Upper lobe of right lung (tissue), 1 donor: ENCODE results near the gene FBXO2. TPM values are rescaled to one million over a fixed set of nuclear protein-coding genes. Genes with fewer than 3 reads are reported as not detected.
A peak's percentile ranks its signal among the peaks of the same experiment; 100 is the strongest.
"Not testable (repeated sequence)": the region's sequence is repeated elsewhere in the genome, so short reads cannot be mapped to it uniquely, and the experiment has no call there.

Experiments used
- ATAC-seq: fragments of 200-7000 bp; cut with Tn5 transposase; one replicate; pipeline ENCODE4 v1.9.1; 2020; ENCODE audit warnings: mild to moderate bottlenecking, moderate library complexity
- DNase-seq: peaks from one replicate; pipeline ENCODE4 v3.0.0-alpha.2; 2020
- H3K27ac ChIP-seq: fragments of 200-600 bp; one replicate; pipeline ENCODE4 v1.8.0; 2022
- H3K27me3 ChIP-seq: fragments of 200-600 bp; one replicate; pipeline ENCODE4 v1.8.0; 2022; ENCODE audit warnings: mild to moderate bottlenecking
- H3K36me3 ChIP-seq: fragments of 200-600 bp; one replicate; pipeline ENCODE4 v1.8.0; 2022
- H3K4me1 ChIP-seq: fragments of 200-600 bp; one replicate; pipeline ENCODE4 v1.8.0; 2022
- H3K4me3 ChIP-seq: fragments of 200-600 bp; one replicate; pipeline ENCODE4 v1.8.0; 2022; ENCODE audit warnings: mild to moderate bottlenecking
- H3K9me3 ChIP-seq: fragments of 200-600 bp; one replicate; pipeline ENCODE4 v1.8.0; 2022
- intact Hi-C: fragments of 100-400 bp; cut with DNase I; formaldehyde crosslinking; loops from one replicate; pipeline ENCODE4 v1.11.0; 2022
- total RNA-seq: library from RNA; stranded (reverse); fragmentation: NEBNext Ultra II Directional; extraction: Animal tissue kit (Norgen Biotek cat#: 25700); gene quantifications from one replicate; pipeline ENCODE4 v1.2.1, GENCODE V29; 2021
- TF ChIP-seq, protein P1 (sequence below): fragments of 200-600 bp; IDR thresholded peaks from one replicate; pipeline ENCODE4 v1.8.0; 2022; ENCODE audit warnings: antibody characterized with exemption
- donor health status: DM: no; HTN: yes; CAD: no; lungs with severe emphysema.

The FBXO2 gene
- total RNA-seq, 1 donor from 2014 or later: 11.2 TPM

DNA sequence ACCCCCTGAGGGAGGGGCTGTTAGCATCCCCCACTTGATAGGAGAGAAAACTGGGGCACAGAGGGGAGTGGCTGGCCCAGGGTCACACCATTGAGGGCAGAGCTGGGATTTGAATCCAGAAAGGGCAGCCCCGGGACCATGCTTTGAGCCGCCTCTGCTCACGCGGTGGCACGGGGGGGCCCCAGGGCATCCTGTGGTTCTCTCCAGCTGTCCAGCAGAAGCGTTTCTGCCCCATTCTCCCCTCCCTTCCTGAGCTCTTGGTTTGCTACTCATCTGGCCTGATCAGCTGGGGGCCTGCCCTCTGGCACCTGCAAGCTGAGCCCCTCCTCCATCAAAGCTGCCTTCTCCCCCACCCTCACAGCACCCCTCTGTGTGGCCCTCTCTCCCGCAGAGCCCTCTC lies 37.5 kb downstream of the FBXO2 start:
- DNase-seq: no peak
- intact Hi-C loops: no loop called here
- ATAC-seq: no peak
- H3K4me1 ChIP-seq: no peaks in the 10 kb centered on the region
- H3K4me3 ChIP-seq: no peak overlapping the region
- peaks cover 12% of the 10 kb centered on the region for H3K27me3 ChIP-seq
- H3K27ac ChIP-seq: no peak overlapping the region
- no peaks in the 10 kb centered on the region for H3K9me3 ChIP-seq
- no peaks in the 10 kb centered on the region for H3K36me3 ChIP-seq
- TF ChIP-seq, protein P1, sequence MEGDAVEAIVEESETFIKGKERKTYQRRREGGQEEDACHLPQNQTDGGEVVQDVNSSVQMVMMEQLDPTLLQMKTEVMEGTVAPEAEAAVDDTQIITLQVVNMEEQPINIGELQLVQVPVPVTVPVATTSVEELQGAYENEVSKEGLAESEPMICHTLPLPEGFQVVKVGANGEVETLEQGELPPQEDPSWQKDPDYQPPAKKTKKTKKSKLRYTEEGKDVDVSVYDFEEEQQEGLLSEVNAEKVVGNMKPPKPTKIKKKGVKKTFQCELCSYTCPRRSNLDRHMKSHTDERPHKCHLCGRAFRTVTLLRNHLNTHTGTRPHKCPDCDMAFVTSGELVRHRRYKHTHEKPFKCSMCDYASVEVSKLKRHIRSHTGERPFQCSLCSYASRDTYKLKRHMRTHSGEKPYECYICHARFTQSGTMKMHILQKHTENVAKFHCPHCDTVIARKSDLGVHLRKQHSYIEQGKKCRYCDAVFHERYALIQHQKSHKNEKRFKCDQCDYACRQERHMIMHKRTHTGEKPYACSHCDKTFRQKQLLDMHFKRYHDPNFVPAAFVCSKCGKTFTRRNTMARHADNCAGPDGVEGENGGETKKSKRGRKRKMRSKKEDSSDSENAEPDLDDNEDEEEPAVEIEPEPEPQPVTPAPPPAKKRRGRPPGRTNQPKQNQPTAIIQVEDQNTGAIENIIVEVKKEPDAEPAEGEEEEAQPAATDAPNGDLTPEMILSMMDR: no peak

DNA sequence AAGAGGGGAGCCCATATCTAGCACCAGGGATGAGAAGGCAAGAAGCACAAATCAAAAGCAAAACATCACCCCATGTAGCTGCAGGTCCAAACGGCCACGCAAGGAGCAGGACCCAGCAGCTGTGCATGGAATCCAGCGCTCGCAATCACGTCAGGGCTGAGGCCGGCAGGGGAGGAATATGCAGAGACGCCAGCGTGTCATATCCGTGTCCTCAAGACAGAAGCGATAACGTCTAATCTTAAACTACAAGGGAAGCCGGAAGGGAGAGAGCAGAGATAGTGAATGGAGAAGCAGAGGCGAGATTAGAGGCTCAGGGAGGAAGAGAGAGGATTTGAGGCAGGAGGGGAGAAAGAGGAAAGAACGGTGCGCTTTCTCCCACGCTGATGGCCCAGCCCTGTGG lies 39.1 kb downstream of the FBXO2 start:
- no peaks in the 10 kb centered on the region for H3K36me3 ChIP-seq
- no peak overlapping the region for H3K27ac ChIP-seq
- TF ChIP-seq, protein P1: no peak
- ATAC-seq: no peak
- no peaks in the 10 kb centered on the region for H3K9me3 ChIP-seq
- H3K4me1 ChIP-seq: no peaks in the 10 kb centered on the region
- H3K4me3 ChIP-seq: no peak overlapping the region
- peaks cover 7% of the 10 kb centered on the region for H3K27me3 ChIP-seq
- DNase-seq: no peak
- intact Hi-C loops: no loop called here

DNA sequence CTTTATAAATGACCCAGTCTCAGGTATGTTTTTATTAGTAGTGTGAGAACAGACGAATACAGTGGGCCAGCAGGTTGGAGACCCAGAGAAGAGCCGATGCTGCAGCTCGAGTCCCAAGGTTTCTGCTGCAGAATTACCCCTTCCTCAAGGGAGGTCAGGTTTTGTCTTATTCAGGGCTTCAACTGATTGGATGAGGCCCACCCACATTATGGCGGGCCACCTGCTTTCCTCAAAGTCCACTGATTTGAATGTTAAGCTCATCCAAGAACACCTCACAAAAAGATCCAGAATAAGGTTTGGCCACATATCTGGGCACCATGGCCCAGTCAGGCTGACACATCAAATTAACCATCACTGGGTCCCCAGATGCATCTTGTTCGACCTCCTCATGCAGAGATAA lies 40.9 kb downstream of the FBXO2 start:
- Histone ChIP-seq H3K36me3 (no peaks in the 10 kb centered on the region), H3K27me3 (peaks cover 7% of the 10 kb centered on the region), H3K27ac (no peak overlapping the region), H3K4me1 (no peaks in the 10 kb centered on the region), H3K4me3 (no peak overlapping the region), H3K9me3 (no peaks in the 10 kb centered on the region)
- ATAC-seq: no peak
- intact Hi-C loops: no loop called here
- DNase-seq: no peak
- TF ChIP-seq, protein P1: no peak

DNA sequence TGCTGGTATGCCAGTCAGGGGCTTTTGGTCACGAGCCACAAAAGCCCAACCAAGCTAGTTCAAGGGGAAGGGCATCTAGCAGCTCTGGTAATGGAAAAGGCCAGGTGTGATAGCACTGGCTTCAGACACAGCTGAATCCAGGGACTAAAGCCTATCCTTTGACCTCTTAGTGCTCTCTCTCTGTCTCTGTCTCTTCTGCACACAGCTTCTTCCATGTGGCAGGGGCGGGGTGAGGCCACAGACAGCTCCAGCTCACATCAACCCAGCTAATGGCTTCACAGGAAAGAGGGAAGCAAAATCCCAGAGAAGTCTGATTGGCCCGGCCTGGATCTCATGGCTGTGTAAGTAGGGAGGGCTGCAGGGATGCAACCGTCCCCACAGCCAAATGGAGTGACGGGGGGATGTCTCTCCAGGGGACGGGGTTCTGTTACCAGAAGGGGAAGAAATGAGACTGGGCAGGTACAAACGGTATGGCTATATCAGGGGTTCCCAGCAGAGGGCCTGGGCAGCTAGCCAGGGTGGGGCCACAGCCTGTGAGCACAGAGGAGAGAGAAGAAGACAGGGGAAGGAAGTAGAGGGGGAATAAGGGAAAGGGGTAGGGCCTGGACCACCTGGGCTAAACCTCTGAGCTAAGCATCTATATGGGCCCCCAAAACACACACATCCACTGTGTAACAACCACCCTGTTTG lies 42.4 kb downstream of the FBXO2 start:
- no peaks in the 10 kb centered on the region for H3K27me3 ChIP-seq
- no peak overlapping the region for H3K4me3 ChIP-seq
- H3K27ac ChIP-seq: no peak overlapping the region
- no peaks in the 10 kb centered on the region for H3K9me3 ChIP-seq
- DNase-seq (no peak), ATAC-seq (no peak)
- no peaks in the 10 kb centered on the region for H3K36me3 ChIP-seq
- TF ChIP-seq, protein P1: no peak
- no peaks in the 10 kb centered on the region for H3K4me1 ChIP-seq
- intact Hi-C loops: no loop called here

DNA sequence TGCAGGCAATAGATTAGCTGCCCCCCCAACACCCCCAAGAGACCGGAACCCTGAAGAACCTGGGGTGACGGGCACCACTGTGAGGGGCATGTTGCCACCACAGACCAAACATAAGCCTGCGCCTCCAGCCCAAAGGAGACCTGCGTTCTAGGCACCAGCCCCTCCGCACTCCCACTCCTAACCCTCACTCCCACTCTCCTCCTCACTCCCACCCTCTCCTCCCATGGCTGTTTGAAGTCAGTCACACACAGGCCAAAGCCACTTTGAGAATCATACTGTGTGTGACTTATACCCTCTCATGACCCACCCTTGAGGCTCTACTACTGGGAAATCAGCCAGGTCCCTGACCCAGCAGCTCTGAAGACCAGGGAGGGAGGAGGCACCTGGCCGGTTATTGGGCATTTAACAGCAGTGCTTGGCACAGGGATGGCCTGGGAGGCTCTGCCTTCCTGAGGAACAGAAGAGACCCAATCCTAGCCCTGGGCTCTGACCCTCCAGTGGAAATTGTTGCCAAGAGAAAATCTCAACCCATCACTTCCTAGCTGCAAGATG lies 43.5 kb downstream of the FBXO2 start:
- Histone ChIP-seq H3K27me3 (no peaks in the 10 kb centered on the region), H3K27ac (no peak overlapping the region), H3K36me3 (no peaks in the 10 kb centered on the region), H3K4me1 (no peaks in the 10 kb centered on the region), H3K4me3 (no peak overlapping the region), H3K9me3 (no peaks in the 10 kb centered on the region)
- TF ChIP-seq, protein P1: no peak
- ATAC-seq: peak; percentile 23
- intact Hi-C loops: no loop called here
- DNase-seq: no peak

DNA sequence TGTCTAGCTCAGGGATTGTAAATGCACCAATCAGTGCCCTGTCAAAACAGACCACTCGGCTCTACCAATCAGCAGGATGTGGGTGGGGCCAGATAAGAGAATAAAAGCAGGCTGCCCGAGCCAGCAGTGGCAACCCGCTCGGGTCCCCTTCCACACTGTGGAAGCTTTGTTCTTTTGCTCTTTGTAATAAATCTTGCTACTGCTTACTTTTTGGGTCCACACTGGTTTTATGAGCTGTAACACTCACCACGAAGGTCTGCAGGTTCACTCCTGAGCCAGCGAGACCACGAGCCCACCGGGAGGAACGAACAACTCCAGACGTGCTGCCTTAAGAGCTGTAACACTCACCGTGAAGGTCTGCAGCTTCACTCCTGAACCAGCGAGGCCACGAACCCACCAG lies 44.9 kb downstream of the FBXO2 start:
- H3K4me3 ChIP-seq, H3K4me1 ChIP-seq, ATAC-seq, H3K27ac ChIP-seq, intact Hi-C loops, DNase-seq, H3K9me3 ChIP-seq, H3K27me3 ChIP-seq, H3K36me3 ChIP-seq: not testable (repeated sequence)

DNA sequence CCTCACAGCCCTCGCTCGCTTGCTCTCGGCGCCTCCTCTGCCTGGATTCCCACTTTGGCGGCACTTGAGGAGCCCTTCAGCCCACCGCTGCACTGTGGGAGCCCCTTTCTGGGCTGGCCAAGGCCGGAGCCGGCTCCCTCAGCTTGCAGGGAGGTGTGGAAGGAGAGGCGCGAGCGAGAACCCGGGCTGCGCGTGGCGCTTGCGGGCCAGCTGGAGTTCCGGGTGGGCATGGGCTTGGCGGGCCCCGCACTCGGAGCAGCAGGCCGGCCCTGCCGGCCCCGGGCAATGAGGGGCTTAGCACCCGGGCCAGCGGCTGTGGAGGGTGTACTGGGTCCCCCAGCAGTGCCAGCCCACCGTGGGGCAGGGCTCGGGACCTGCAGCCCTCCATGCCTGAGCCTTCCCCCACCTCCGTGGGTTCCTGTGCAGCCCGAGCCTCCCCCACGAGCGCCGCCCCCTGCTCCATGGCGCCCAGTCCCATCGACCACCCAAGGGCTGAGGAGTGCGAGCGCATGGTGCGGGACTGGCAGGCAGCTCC lies 45.6 kb downstream of the FBXO2 start:
- H3K36me3 ChIP-seq, ATAC-seq, H3K4me1 ChIP-seq, H3K4me3 ChIP-seq, intact Hi-C loops, DNase-seq, H3K9me3 ChIP-seq, H3K27ac ChIP-seq, H3K27me3 ChIP-seq: not testable (repeated sequence)
